ENCODE measurements around the gene UBXN1. TPM values are rescaled to one million over a fixed set of nuclear protein-coding genes. Genes with fewer than 3 reads are reported as not detected.

The UBXN1 gene
- total RNA-seq, 1 experiment from 2014 or later, result 135 TPM

- TF ChIP-seq STAT6 (CRISPR knock-in tag; conservative IDR thresholded peaks at IDR 0.05; ENCODE audit: low read depth), result no peak; the same call in 1 of the 2 replicates
- TF ChIP-seq, protein P1, sequence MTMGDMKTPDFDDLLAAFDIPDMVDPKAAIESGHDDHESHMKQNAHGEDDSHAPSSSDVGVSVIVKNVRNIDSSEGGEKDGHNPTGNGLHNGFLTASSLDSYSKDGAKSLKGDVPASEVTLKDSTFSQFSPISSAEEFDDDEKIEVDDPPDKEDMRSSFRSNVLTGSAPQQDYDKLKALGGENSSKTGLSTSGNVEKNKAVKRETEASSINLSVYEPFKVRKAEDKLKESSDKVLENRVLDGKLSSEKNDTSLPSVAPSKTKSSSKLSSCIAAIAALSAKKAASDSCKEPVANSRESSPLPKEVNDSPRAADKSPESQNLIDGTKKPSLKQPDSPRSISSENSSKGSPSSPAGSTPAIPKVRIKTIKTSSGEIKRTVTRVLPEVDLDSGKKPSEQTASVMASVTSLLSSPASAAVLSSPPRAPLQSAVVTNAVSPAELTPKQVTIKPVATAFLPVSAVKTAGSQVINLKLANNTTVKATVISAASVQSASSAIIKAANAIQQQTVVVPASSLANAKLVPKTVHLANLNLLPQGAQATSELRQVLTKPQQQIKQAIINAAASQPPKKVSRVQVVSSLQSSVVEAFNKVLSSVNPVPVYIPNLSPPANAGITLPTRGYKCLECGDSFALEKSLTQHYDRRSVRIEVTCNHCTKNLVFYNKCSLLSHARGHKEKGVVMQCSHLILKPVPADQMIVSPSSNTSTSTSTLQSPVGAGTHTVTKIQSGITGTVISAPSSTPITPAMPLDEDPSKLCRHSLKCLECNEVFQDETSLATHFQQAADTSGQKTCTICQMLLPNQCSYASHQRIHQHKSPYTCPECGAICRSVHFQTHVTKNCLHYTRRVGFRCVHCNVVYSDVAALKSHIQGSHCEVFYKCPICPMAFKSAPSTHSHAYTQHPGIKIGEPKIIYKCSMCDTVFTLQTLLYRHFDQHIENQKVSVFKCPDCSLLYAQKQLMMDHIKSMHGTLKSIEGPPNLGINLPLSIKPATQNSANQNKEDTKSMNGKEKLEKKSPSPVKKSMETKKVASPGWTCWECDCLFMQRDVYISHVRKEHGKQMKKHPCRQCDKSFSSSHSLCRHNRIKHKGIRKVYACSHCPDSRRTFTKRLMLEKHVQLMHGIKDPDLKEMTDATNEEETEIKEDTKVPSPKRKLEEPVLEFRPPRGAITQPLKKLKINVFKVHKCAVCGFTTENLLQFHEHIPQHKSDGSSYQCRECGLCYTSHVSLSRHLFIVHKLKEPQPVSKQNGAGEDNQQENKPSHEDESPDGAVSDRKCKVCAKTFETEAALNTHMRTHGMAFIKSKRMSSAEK (CRISPR knock-in tag; IDR thresholded peaks at IDR 0.05; ENCODE audit: borderline replicate concordance), result no peak
- peak; percentile 65; the same call in 1 of the 2 replicates for TF ChIP-seq CREM (CRISPR knock-in tag; IDR thresholded peaks at IDR 0.05)
- TF ChIP-seq, protein P2, sequence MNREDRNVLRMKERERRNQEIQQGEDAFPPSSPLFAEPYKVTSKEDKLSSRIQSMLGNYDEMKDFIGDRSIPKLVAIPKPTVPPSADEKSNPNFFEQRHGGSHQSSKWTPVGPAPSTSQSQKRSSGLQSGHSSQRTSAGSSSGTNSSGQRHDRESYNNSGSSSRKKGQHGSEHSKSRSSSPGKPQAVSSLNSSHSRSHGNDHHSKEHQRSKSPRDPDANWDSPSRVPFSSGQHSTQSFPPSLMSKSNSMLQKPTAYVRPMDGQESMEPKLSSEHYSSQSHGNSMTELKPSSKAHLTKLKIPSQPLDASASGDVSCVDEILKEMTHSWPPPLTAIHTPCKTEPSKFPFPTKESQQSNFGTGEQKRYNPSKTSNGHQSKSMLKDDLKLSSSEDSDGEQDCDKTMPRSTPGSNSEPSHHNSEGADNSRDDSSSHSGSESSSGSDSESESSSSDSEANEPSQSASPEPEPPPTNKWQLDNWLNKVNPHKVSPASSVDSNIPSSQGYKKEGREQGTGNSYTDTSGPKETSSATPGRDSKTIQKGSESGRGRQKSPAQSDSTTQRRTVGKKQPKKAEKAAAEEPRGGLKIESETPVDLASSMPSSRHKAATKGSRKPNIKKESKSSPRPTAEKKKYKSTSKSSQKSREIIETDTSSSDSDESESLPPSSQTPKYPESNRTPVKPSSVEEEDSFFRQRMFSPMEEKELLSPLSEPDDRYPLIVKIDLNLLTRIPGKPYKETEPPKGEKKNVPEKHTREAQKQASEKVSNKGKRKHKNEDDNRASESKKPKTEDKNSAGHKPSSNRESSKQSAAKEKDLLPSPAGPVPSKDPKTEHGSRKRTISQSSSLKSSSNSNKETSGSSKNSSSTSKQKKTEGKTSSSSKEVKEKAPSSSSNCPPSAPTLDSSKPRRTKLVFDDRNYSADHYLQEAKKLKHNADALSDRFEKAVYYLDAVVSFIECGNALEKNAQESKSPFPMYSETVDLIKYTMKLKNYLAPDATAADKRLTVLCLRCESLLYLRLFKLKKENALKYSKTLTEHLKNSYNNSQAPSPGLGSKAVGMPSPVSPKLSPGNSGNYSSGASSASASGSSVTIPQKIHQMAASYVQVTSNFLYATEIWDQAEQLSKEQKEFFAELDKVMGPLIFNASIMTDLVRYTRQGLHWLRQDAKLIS (CRISPR knock-in tag; IDR thresholded peaks at IDR 0.05; ENCODE audit: borderline replicate concordance), result no peak
- TF ChIP-seq FOXP1 (CRISPR knock-in tag; IDR thresholded peaks at IDR 0.05; ENCODE audit: borderline replicate concordance), result peak; percentile 42; the same call in 1 of the 2 replicates
- peak; percentile 88 for TF ChIP-seq E2F5 (CRISPR knock-in tag; IDR thresholded peaks at IDR 0.05)
- TF ChIP-seq NFE2L1 (CRISPR knock-in tag; IDR thresholded peaks at IDR 0.05), result no peak
Measured at GRCh38 chr11:62709247-62710000, 30.6 kb upstream of the UBXN1 start (continued).

- DNase-seq (ENCODE audit: low spot score) (peak; percentile 45), ATAC-seq (peak; percentile 4)
- POLR2A ChIA-PET, result interaction anchor here (0.6 to 6.0 kb wide), 14 partner anchors 18 to 148 kb away, joined by 3 to 35 read pairs (median 6); partner anchors contain the start of genes C11orf98, CSKMT, EEF1G and HNRNPUL2
- Mint-ChIP-seq H3K27ac (peak overlapping the region; percentile 94), H3K36me3 (peaks cover 34% of the 10 kb centered on the region), H3K4me3 (peak overlapping the region; percentile 92), H3K9me3 (no peaks in the 10 kb centered on the region), H3K4me1 (peaks cover 42% of the 10 kb centered on the region), H3K27me3 (ENCODE audit: low read depth) (no peaks in the 10 kb centered on the region; the same call in 1 of the 2 replicates)
- no peak for TF ChIP-seq MXD4 (CRISPR knock-in tag; IDR thresholded peaks at IDR 0.05; ENCODE audit: borderline replicate concordance)
- TF ChIP-seq, protein P3, sequence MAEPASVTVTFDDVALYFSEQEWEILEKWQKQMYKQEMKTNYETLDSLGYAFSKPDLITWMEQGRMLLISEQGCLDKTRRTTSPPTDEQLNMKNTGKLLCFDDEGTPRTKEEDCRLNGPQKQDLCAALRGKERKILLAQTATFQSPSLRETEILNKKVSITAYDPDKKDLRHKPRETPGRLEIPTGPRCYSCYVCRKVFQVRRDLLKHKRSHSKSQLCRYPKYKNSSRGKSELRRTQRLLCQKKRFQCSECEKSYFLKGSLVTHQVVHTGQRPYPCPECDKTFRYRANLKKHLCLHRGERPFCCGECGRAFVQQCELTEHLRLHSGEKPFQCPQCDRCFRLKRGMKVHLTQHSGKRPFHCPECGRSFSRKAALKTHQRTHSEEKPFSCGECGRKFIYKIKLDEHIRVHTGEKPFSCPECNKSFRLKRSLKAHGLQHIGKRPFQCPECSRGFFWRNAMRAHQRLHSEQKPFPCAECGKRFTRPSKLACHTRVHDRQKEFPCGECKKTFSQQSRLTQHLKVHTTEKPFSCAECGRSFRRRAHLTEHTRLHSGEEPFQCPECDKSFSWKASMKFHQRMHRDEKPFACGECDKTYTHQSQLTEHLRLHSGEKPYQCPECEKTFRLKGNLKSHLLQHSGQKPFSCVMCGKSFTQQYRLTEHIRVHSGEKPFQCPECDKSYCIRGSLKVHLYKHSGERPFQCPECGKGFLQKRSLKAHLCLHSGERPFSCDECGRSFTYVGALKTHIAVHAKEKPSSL (CRISPR knock-in tag; conservative IDR thresholded peaks at IDR 0.05), result no peak
- no peak for TF ChIP-seq TCF7 (CRISPR knock-in tag; IDR thresholded peaks at IDR 0.05; ENCODE audit: low read depth)
- no peak for TF ChIP-seq GABPB1 (CRISPR knock-in tag; IDR thresholded peaks at IDR 0.05)
- TF ChIP-seq, protein P1 (CRISPR knock-in tag; IDR thresholded peaks at IDR 0.05; ENCODE audit: borderline replicate concordance), result no peak
- CTCF ChIA-PET, result interaction anchor here (0.5 to 4.0 kb wide), 13 partner anchors 14 to 284 kb away, joined by 3 to 24 read pairs (median 3); partner anchors contain the start of genes C11orf98, CSKMT, HNRNPUL2 and TAF6L
Measured at GRCh38 chr11:62708793-62709192, 29.9 kb upstream of the UBXN1 start.
